GM06990 (cell line): ENCODE data around the gene TMPRSS6.
"Not testable (repeated sequence)": the region's sequence is repeated elsewhere in the genome, so short reads cannot be mapped to it uniquely, and the experiment has no call there.

Experiments
- DNase-seq: peaks from one replicate; pipeline ENCODE4 v3.0.0-alpha.2; 2011; ENCODE audit not compliant: insufficient read length; ENCODE audit errors: extremely low read depth
- H3K27me3 ChIP-seq: replicated peaks from 2 replicates; pipeline ENCODE4 v1.6.0; 2011; ENCODE audit warnings: low read length; ENCODE audit not compliant: control insufficient read depth, insufficient read depth
- H3K36me3 ChIP-seq: 2 replicates; pipeline ENCODE4 v1.5.1; 2011; ENCODE audit warnings: low read length; ENCODE audit not compliant: control insufficient read depth, insufficient read depth
- H3K4me3 ChIP-seq: replicated peaks from 2 replicates; pipeline ENCODE4 v1.5.1; 2011; ENCODE audit warnings: low read depth, mild to moderate bottlenecking, control low read depth, low read length
- TF ChIP-seq, protein P1 (sequence below): IDR thresholded peaks from 2 replicates; pipeline ENCODE4 v1.5.1; 2011; ENCODE audit warnings: low read length, control low read depth, mild to moderate bottlenecking, inconsistent platforms; ENCODE audit not compliant: insufficient read depth, poor library complexity, severe bottlenecking

TMPRSS6 gene

DNA sequence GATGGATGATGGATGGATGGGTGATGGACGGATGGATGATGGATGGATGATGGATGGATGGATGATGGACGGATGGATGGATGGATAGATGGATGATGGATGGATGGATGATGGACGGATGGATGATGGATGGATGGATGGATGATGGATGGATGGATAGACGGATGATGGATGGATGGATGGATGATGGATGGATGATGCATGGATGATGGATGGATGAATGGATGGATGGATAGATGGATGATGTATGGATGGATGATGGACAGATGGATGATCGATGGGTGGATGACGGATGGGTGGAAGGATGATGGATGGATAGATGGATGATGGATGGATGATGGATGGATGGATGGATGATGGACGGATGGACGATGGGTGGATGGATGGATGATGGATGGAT lies 36.8 kb downstream of the TMPRSS6 start:
- TF ChIP-seq, protein P1, sequence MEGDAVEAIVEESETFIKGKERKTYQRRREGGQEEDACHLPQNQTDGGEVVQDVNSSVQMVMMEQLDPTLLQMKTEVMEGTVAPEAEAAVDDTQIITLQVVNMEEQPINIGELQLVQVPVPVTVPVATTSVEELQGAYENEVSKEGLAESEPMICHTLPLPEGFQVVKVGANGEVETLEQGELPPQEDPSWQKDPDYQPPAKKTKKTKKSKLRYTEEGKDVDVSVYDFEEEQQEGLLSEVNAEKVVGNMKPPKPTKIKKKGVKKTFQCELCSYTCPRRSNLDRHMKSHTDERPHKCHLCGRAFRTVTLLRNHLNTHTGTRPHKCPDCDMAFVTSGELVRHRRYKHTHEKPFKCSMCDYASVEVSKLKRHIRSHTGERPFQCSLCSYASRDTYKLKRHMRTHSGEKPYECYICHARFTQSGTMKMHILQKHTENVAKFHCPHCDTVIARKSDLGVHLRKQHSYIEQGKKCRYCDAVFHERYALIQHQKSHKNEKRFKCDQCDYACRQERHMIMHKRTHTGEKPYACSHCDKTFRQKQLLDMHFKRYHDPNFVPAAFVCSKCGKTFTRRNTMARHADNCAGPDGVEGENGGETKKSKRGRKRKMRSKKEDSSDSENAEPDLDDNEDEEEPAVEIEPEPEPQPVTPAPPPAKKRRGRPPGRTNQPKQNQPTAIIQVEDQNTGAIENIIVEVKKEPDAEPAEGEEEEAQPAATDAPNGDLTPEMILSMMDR = no peak
- Histone ChIP-seq H3K36me3 (no peaks in the 10 kb centered on the region), H3K27me3 (no peaks in the 10 kb centered on the region; the same call in 1 of the 2 replicates), H3K4me3 (no peak overlapping the region)
- no peak for DNase-seq

DNA sequence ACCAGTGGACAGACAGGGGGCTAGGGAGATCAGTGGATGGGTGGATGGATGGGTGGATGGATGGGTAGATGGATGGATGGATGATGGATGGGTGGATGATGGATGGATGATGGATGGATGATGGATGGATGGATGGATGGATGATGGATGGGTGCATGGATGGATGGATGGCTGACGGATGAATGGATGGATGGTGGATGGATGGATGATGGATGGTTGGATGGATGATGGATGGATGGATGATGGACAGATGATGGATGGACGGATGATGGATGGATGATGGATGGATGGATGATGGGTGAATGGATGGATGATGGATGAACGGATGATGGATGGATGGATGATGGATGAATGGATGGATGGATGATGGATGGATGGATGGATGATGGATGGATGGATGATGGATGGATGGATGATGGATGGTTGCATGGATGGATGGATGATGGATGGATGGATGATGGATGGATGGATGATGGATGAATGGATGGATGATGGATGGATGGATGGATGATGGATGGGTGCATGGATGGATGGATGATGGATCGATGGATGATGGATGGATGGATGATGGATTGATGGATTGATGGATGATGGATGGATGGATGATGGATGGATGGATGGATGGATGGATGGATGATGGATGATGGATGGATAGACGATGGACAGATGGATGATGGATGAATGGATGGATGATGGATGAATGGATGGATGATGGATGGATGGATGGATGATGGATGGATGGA lies 37.5 kb downstream of the TMPRSS6 start:
- not testable (repeated sequence) for DNase-seq, H3K36me3 ChIP-seq, H3K27me3 ChIP-seq, H3K4me3 ChIP-seq

GRCh38 chr22:37070744-37071143 lies 38.8 kb downstream of the TMPRSS6 start:
- DNase-seq = no peak
- TF ChIP-seq, protein P1 = no peak
- Histone ChIP-seq H3K27me3 (no peaks in the 10 kb centered on the region; the same call in 1 of the 2 replicates), H3K4me3 (no peak overlapping the region), H3K36me3 (no peaks in the 10 kb centered on the region)

DNA sequence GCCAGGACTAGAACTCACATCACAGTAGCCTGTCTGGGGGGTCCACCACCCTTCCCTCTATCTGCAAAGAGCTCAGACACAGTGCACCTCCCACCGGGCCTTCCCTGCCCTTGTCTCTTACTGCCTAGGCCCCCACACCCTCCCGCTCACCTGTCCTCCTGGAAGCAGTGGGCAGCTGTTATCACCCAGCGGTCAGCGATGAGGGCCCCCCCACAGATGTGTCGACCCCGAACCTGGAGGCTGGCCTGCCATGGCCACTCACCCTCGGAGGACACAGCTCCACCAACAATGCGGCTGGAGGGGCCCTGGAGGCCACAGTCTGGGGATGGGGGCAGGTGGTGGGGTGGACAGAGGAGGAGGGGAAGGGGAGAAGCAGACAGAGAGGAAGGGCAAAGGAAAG lies 39.2 kb downstream of the TMPRSS6 start:
- TF ChIP-seq, protein P1 = no peak
- no peaks in the 10 kb centered on the region for H3K36me3 ChIP-seq
- DNase-seq = no peak
- no peaks in the 10 kb centered on the region; the same call in 1 of the 2 replicates for H3K27me3 ChIP-seq
- no peak overlapping the region for H3K4me3 ChIP-seq

GRCh38 chr22:37069719-37070118 lies 39.8 kb downstream of the TMPRSS6 start:
- no peaks in the 10 kb centered on the region for H3K36me3 ChIP-seq
- no peaks in the 10 kb centered on the region; the same call in 1 of the 2 replicates for H3K27me3 ChIP-seq
- no peak for DNase-seq
- TF ChIP-seq, protein P1 = no peak
- no peak overlapping the region for H3K4me3 ChIP-seq

DNA sequence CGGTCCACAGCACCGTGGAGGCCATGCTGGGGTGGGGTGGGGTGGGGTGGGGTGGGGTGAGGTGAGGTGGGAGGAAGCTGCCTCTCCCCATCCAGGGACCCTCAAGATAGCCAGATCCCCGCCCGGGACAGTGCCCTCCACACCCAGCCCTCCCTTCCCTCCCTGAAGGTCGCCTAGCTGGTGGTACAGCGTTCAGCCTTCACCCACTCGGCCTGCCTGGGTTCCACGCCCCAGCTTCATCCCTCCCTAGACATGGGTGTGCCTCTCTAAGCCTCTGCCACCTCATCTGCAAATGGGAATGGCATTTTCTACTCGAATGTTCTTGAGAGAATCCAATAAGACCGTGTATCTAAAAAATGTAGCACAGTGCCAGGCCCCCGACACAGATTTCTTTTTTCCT lies 40.2 kb downstream of the TMPRSS6 start:
- no peak for DNase-seq
- Histone ChIP-seq H3K36me3 (no peaks in the 10 kb centered on the region), H3K27me3 (no peaks in the 10 kb centered on the region; the same call in 1 of the 2 replicates), H3K4me3 (no peak overlapping the region)
- TF ChIP-seq, protein P1 = no peak
